HG03039 (cell line): ENCODE results near the gene ATF7.
"Not testable (repeated sequence)": the region's sequence is repeated elsewhere in the genome, so short reads cannot be mapped to it uniquely, and the experiment has no call there.

Experiments used
- ATAC-seq: cut with Tn5 transposase; IDR thresholded peaks from one replicate; pipeline ENCODE4 v1.9.1; 2021; ENCODE audit warnings: mild to moderate bottlenecking, moderate library complexity; ENCODE audit not compliant: unreplicated experiment

Gene ATF7

GRCh38 chr12:53625946-53626701 lies at the start of gene ATF7:
TSS of gene ATF7 (minus strand) at chr12:53626382. CDS start at chr12:53601000, 25,382 bp downstream.
- ATAC-seq, result peak; percentile 94

GRCh38 chr12:53674977-53675700 lies 49.0 kb upstream of the ATF7 start:
- ATAC-seq, result no peak

- ATAC-seq, result no peak
These were observed 44.8 kb upstream of the ATF7 start for GRCh38 chr12:53670971-53671370.

- ATAC-seq, result no peak
These were observed 44.1 kb upstream of the ATF7 start for GRCh38 chr12:53670308-53670707.

DNA sequence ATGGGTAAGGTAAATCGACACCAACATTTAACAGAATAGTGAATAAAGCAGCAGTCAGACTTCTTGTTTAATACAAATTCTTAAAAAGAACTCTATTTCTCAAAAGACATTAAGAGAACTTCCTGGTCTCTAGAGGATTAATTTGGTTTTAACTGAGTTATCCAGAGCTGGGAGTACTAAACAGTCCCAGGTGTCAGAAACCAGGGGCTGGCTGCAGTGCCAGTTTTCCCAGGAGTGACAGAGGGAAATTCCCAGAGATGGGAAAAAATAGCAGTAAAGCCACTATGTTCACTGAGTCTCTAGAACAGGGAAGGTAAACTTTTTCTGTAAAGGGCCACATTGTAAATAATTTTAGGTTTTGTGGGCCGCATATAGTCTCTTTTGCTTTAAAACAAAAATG lies 40.9 kb upstream of the ATF7 start:
- ATAC-seq, result no peak

DNA sequence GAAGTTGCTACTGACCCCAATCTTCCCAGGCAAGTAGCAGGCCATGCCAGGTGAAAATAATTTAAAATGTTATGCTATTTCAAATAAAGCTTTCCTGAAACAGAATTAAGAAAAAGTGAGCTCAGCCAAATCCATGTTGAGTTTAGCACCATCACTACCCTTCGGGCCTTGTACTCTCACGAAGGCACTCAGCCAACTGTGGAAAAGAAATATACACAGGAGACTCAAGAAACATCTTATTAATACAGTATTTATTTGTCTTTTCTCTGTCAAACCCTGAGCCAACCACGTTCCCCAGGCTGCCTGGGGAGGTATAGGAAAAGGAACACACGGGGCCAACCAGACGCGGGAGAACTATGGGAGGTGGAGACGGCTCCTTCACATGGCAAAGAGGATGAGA lies 38.8 kb upstream of the ATF7 start:
- no peak for ATAC-seq

- no peak for ATAC-seq
These were observed 38.0 kb upstream of the ATF7 start for GRCh38 chr12:53664191-53664590.

- ATAC-seq, result no peak
These were observed 33.9 kb upstream of the ATF7 start for GRCh38 chr12:53660041-53660440.

GRCh38 chr12:53659571-53659981 lies 33.4 kb upstream of the ATF7 start:
- no peak for ATAC-seq

DNA sequence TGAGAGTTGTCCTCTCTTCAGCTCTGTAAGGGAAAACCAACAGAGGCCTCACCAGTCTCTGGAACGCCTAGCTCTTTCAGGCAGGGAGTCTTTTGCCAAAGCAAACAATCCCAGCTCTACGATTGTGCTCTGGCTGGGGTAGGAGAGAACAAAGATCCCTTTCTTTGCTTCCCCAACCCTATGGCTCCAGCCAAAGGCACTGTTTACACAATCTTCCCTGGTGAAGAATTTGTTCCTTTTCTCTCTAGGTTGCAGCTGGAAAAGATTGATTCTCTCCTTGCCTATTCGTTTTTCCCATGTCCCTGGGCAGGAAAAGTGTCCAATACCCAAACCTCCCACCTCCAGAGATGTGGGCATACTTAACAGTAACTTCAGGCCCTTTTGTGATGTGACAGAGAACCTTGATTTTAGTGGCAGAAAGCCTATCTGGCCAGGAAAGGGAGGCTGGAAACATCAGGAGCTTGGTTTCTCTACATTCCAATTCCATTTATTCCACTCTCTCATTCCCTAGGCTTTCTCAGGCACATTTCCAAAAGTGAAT lies 32.9 kb upstream of the ATF7 start:
- no peak for ATAC-seq

DNA sequence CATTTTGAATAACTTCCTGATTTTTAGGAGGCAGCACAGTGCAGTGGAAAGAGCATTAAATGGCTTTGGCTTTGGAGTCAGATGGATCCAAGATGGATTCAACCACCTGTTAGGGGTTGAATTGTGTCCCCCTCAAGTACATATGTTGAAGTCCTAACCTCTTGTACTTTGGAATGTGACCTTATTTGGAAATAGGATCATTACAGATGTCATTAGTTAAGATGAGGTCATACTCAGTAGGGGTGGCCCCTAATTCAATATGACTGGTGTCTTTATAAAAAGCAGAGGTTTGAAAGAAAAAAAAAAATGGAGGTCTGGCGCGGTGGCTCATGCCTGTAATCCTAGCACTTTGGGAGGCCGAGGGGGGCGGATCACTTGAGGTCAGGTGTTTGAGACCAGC lies 30.9 kb upstream of the ATF7 start:
- ATAC-seq, result no peak

DNA sequence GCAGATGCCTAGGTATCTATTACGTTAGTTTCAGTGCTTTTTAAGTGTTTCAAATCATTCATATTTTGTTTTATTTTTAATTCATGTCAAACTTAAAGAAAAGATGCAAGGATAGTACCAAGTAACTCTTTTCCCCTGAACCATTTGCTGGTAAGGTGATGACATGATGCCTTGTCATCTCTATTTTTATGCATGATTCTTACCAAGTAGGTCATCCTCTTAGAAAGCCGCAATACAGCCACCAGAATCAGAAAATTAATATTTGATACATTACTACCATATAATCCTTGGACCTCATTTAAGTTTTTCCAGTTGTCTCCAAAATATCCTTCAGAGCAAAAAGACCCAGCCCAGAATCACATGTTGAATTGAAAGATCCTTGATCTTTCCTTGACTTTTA lies 27.4 kb upstream of the ATF7 start:
- no peak for ATAC-seq

DNA sequence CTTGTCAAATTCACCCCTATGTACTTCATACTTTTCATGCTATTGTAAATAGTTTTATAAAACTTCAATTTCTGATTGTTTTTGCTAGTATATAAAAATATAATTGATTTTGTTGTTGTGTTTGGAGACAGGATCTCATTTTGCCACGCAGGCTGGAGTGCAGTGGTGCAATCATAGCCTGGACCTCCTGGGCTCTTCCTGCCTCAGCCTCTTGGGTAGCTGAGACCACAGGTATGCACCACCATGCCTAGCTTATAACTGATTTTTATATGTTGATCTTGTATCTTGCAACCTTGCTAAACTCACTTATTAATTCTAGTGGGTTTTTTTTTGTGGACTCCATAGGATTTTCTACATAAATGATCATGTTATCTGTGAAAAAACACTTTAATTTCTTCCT lies 26.2 kb upstream of the ATF7 start:
- no peak for ATAC-seq

DNA sequence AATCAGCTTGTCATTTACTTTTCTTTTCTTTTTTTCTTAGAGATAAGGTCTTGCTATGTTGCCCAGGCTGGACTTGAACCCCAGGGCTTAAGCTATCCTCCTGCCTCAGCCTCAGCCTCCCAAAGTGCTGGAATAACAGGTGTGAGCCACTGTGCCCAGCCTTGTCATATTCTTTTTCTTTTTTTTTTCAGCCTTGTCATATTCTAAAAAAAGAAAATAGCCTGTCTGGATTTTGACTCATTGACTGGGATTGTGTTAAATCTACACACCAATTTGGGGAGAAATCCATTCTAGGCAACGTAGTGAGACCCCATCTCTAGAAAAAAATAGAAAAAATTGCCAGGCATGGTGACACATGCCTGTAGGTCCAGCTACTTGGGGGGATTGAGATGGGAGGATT lies 25.6 kb upstream of the ATF7 start:
- no peak for ATAC-seq

GRCh38 chr12:53646300-53646699 lies 20.1 kb upstream of the ATF7 start:
- ATAC-seq, result not testable (repeated sequence)

DNA sequence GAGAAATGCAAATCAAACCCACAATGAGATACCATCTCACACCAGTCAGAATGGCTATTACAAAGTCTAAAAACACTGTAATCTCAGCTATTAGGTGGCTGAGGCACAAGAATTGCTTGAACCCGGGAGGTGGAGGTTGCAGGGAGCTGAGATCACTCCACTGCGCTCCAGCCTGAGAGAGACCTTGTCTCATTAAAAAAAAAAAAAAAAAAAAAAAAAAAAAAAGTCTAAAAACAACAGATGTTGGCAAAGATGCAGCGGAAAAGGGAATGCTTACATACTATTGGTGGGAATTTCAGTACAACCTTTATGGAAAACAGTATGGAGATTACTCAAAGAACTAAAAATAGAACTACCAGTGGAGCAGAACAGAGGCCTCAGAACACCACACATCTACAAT lies 19.0 kb upstream of the ATF7 start:
- no peak for ATAC-seq

- no peak for ATAC-seq
These were observed 18.0 kb upstream of the ATF7 start for GRCh38 chr12:53644133-53644532.

- no peak for ATAC-seq
These were observed 17.2 kb upstream of the ATF7 start for GRCh38 chr12:53643232-53643979.

GRCh38 chr12:53638057-53638456 lies 11.9 kb upstream of the ATF7 start:
- no peak for ATAC-seq

DNA sequence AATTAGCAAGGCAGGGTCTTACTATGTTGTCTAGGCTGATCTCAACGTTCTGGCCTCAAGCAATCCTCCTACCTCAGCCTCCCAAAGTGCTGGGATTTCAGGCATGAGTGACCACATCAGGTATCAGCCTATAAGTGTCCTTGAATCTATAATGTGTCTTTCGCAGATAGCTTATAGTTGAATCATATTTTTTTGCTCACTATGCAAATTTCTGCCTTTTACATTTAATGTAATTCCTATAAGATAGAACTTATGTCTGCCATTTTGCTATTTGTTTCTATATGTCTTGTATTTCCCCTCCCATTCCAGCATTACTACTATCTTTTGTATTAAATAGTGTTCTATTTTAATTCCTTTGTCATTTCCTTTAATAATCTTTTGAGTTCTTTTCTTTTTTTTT lies 10.5 kb upstream of the ATF7 start:
- ATAC-seq, result no peak

GRCh38 chr12:53635708-53636107 lies 9.5 kb upstream of the ATF7 start:
- ATAC-seq, result not testable (repeated sequence)
